HG02885 (cell line): ENCODE data around the gene TMEM176A.

Experiments used
- ATAC-seq: cut with Tn5 transposase; IDR thresholded peaks from one replicate; pipeline ENCODE4 v1.9.1; 2021; ENCODE audit warnings: mild to moderate bottlenecking; ENCODE audit not compliant: unreplicated experiment, poor library complexity

Gene TMEM176A

DNA sequence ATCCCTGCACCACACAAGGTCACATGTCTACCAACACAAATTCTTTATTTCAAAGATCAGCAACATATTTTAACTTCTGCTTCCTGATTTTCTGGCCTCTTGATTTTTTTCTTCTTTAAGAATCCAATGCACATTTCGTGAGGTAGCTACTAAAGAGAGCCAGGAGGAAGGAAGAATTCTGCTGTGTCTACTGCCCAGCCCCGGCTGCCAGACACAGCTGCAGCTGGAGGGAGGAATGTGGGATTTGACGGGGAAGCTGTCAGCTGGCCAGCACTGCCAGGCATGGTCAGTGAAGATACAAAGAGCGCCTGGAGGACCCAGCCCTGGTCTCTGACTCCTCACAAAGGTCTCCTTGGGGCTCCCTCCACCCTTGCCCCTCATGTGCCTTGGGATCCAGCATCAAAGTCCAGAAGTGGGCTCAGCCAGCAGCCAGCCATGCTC, 44.9 kb downstream of the TMEM176A start:
- ATAC-seq = no peak

DNA sequence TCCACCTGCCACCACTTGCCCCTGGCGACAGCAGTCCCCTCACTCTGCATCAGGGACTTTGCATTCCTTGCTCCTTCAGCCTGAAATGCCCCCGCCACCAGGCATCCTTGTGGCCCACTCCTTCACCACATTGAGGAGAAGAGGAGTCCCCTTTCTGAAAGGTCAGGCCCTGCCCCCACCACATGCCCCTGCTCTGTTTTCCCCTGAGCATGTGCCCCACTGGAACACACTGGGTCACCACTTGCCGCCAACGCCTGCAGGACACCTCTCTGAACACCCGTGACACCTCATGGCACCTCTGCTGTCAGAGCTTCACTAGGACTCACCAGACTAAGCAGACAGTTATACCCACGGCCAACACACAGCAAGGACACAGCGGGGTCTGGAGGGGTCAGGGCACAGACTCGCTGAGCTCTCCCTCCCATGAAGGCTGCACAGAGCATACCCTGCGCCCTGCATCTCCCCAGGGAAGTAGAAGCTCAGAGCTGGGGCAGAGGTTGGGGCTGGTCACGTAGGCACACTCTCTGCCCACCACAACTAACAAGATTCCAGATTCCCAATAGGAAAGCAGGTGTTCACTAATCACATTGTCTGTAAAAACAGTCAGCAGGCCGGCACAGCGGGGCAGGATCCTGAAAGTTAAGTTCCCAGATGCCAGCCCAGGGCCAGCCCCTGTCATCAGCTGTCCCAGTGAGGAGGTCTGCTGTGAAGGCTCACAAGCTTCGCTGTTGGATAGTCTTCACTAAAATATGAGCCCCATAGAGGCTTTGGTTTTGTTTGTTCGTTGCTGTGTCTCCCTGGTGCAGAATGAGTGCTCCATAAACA, 45.9 kb downstream of the TMEM176A start:
- ATAC-seq = no peak

DNA sequence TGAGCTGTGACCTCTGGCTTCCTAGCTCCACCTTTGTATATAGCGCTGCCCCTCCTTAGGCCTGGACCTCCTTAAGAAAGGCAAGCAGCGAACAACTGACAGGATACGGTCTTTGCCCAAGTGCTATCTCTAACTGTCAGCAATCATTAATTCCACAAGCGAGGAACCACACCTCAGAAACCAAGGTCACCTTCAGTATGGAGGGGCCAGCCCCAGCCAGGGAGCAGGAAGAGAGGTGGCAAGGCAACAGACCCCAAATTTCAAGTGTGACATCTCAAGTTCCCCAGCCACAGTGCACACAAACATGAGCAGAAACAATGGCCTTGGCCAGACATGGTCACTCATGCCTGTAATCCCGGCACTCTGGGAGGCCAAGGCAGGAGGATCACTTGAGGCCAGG, 47.0 kb downstream of the TMEM176A start:
- ATAC-seq = no peak

DNA sequence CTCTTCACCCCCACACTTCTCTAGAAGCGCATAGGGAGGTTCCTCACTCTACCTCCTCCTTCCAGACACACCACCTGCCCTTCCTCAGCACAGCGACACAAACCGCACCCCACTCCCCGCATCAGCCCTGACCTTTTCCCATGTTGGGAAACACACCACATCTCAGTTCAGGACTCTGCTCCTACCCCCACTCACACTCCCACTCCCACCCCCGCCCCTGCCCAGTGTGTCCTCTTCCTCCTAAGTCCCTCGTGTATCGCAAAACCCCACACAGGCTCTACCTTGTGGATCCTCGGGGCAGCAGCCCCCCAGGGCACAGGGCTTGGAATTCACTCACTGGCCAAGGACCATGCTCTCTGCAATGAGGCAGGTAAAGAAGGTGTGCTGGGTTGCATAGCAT, 47.5 kb downstream of the TMEM176A start:
- no peak for ATAC-seq

DNA sequence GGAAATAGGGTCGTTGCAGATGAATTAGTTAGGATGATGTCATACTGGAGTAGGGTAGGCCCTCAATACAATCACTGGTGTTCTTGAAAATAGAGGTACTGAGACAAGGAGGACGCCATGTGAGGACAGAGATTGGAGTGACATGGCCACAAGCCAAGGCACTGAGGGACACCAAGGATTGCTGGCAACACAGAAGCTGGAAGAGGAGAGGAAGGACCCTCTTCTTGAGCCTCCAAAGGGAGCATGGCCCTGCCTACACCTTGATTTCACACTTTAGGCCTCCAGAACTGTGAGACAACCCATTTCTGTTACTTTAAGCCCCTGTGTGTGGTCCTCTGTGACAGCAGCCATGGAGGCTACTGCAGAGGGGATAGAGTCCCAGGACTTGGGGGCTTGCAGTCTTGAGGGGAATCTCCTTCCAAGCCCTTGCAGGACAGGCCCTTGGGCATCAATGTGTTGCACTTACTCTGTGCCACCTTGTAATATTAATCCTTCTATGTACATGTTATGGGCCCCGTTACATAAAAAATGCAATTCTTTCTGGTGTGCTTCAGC, 48.1 kb downstream of the TMEM176A start:
- no peak for ATAC-seq

DNA sequence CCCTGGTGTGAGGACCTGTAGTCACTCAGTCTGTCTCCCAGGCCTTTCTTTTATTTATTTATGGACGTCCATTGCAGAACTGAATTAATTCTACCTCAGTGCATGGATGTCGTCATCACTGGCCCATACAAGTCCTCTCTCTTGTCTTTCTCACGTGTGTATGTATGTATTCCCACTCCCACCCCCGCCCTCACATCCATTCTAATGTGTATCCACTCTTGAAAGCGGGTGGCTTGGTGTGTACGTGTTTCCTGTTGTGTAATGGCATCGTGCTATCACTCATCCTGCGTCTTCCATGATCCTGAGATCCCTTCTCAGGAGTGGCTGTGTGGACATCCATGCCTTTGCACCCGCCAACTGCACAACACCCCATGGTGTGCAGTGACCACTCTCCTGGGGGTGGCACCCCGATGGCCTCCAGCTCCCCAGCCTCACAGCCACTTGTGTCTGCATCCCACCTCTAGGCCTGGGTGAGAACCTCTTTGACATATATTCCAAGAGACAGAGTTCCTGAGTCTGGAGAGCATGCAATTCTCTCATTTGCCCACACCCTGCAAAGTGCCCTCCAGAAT, 48.7 kb downstream of the TMEM176A start:
- ATAC-seq = no peak

DNA sequence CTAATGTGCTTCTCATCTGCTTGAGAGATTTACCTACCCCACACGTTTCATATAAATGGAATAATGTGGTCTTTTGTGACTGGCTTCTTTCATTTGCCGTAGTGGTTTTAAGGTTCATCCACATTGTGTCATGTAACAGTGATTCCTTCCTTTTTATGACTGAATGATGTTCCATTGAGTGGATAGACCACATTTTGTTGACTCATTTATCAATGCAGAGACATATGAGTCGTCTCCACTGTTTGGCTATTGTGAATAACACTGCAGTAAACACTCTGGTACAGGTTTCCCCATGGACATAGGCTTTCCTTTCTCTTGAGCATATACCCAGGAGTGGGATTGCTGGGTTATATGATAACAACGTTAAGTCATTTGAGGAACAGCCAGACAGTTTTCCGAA, 49.7 kb downstream of the TMEM176A start:
- no peak for ATAC-seq

DNA sequence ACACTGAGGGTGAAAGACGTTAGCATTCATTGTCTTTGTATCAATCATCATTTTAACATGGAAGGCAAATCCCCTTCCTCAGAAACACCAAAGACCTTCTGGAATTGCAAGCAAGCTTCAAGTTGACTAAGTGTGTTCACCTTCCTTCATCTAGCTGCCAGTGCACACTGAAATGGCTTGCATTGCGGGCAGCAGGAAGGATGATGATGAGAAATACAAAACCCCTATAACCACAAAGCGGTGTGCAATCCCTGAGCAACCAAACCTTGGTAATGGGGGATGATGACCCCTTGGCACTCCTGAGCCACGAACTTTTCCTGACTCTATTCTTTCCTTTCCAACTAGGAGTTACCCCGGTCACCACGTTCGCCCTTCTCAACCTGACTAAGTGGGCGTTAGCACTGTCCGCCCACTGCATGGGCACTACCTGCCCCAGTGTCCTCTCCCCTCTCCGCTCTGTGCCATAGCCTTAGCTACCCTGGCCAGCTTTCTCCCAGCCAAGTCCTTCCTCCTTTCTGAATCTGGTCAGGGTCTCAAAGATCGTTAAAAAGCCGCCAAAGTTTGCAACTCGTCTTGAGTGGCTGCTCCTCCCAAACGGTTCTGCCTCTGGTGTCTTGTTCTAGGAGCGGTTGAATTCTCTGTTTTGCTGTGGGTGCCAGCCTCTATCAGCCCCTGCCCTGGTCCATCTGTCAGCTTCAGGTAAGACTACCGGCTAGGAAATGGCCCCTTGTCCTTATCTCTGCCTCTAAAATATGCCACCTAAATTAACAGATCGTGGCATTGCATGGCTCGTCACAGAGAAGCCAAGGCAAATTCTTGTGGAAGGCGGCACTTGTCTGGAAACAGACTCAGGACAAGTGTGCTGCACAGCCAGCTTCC, 51.2 kb downstream of the TMEM176A start:
- no peak for ATAC-seq

DNA sequence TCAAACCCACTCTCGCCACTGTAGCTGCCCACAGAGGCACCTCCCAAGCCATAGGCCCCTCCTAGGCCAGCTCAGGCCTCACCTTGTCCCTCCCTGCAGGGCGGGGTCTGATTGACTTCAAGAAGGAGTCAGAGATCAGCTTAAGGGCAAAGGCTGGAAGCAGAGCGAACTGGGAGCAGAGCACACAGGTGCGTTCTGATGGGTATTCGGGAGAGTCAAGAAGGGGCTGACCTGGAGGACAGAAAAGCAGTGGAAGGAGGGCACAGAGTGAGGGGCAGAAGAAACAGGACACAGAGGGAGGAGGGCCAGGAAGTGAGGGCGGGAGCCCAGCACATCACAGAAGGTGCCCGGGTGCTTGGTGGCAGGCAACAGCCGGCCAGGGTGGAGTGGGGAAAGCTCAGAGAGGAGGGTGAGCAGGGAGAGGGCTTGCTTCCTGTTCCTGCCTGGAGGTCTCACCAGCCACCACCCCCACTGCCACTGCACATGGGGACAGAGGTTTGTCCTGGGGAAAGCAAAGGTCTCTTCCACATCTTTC, 51.9 kb downstream of the TMEM176A start, which contains the start of gene AOC1:
TSS of gene AOC1 (plus strand) at position 147 of the 535 bp plus-strand sequence. CDS start 3,954 bp downstream, outside the sequence.
- ATAC-seq = no peak

DNA sequence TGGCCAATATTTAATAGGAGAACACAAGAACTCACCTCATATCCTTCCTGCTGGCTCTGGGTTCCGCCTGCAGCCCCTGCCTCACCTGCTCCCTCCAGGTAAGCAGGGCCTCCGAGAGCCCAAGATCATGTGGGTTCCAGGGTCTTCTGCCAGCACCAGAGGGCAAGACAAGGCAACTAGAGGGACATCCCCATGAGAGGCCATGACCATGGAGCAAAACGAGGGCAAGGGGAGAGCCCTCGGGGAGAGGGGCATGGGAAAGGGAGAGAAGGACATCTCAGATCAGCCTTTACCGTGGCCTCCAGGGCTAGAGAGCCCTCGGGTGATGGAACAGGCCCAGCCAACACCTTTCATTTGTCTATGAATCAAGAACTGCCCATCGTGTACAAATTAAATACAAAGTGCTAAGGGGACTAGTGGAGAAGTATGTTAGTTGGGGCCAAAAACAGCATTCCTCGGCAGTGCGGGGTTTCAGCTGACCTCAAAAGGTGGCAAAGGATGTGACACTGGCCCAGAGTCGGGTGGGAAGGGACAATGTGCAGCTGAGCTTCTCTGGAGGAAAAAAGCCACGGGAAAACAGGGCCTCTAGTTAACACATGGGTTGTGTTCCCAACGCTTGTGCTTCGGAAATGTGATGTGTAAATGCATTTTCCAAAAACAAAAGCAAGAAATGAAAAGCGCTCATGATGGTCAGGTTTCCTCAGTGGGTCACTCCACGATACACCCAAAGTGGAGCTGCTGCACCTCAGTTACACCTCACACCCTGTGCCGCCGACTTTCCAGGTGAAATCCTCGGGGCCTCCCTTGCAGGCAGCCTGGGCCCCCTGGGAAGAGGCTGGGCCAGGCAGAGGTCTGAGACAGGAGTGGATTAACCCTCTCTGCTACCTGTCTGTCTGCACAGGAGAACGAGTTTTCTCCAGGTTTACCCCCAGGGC, 53.8 kb downstream of the TMEM176A start:
- no peak for ATAC-seq
